Measurements from ENCODE around the gene P2RX7.
"Not testable (repeated sequence)": the region's sequence is repeated elsewhere in the genome, so short reads cannot be mapped to it uniquely, and the experiment has no call there.

Gene P2RX7

DNA sequence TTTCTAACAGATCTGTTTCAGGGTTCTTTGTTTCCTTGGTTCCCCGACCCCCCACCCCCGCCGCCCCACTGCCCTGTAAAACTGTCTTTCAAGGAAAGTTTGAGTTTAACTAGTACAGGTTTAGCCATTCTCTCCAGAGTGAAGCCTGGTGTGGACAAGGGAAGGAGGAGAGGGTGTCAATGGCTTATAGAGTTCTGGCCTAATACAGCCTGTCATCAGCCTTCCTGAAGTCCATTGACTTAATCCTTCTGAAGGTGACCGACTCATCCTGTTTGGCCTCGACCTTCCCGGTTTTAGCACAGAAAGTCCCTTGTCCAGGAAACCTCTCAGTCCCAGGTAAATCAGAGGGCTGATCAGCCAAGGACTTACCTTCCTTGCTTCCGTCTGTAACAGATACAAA lies 66.3 kb downstream of the P2RX7 start:
- Histone ChIP-seq H3K27ac (ENCODE audit: low read length) (no peak overlapping the region), H3K4me1 (ENCODE audit: control insufficient read depth in 1 of 2, insufficient read depth in 2 of 2, low read length in 2 of 2) (no peaks in the 10 kb centered on the region), H3K4me3 (ENCODE audit: low read depth in 1 of 2, low read length in 2 of 2) (no peak overlapping the region), H3K36me3 (ENCODE audit: control insufficient read depth in 1 of 2, insufficient read depth in 2 of 2, low read length in 2 of 2) (no peaks in the 10 kb centered on the region), H3K27me3 (ENCODE audit: low read depth, low read length) (no peaks in the 10 kb centered on the region), H3K9me3 (ENCODE audit: control insufficient read depth in 1 of 2, low read length in 2 of 2) (no peaks in the 10 kb centered on the region)

DNA sequence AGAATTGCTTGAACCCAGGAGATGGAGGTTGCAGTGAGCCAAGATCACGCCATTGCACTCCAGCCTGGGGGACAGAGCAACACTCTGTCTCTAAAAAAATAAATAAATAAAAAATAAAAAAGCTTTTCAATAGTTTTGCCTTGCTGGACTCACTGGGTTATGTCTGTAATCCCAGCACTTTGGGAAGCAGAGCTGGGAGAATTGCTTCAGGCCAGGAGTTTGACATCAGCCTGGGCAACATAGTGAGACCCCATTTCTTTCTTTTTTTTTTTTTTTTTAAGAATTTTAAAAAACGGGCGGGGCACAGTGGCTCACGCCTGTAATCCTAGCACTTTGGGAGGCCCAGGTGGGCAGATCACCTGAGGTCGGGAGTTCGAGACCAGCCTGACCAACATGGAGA lies 68.5 kb downstream of the P2RX7 start:
- not testable (repeated sequence) for H3K4me1 ChIP-seq (ENCODE audit: control insufficient read depth in 1 of 2, insufficient read depth in 2 of 2, low read length in 2 of 2); H3K36me3 ChIP-seq (ENCODE audit: control insufficient read depth in 1 of 2, insufficient read depth in 2 of 2, low read length in 2 of 2); H3K9me3 ChIP-seq (ENCODE audit: control insufficient read depth in 1 of 2, low read length in 2 of 2); H3K27ac ChIP-seq (ENCODE audit: low read length); H3K4me3 ChIP-seq (ENCODE audit: low read depth in 1 of 2, low read length in 2 of 2); H3K27me3 ChIP-seq (ENCODE audit: low read depth, low read length)

DNA sequence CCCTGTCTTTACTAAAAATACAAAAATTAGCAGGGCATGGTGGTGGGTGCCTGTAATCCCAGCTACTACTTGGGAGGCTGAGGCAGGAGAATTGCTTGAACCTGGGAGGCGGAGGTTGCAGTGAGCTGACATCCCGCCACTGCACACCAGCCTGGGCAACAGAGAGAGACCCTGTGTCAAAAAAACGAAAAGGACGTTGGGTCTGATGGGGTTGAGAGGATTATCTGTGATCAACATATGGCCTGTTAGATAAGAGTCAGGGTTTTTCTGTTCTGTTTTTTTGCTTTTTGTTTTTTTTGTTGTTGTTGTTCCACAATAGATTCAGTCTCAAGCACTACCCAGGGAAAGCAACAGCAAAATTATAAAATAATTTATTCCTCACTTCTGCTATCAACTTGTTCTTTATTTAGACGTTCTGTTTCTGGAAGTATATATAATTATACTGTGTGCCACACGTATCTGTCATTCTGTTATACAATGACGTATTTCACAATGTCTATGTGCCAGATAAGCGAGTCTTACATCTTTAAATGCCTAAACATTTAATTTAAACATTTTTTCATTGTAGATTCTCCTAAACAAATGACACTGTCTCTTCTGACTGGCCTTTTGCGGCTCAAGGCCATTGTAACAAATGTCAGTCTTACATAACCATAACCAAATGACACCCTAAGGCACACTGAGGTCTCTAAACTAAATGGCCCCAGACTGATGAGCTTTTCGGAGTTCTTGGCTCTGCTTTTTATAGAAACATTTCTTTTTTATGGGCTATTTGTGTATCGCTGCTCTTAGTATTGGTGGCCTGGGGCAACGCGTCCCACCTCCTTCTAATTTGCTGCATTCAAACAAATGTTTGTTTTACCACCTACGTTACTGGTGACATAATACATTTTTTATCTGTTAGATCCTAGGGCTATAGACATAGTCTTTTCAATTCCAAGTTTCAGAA lies 70.0 kb downstream of the P2RX7 start:
- Histone ChIP-seq H3K4me3 (ENCODE audit: low read depth in 1 of 2, low read length in 2 of 2) (no peak overlapping the region), H3K27me3 (ENCODE audit: low read depth, low read length) (no peaks in the 10 kb centered on the region), H3K36me3 (ENCODE audit: control insufficient read depth in 1 of 2, insufficient read depth in 2 of 2, low read length in 2 of 2) (no peaks in the 10 kb centered on the region), H3K27ac (ENCODE audit: low read length) (no peak overlapping the region), H3K9me3 (ENCODE audit: control insufficient read depth in 1 of 2, low read length in 2 of 2) (no peaks in the 10 kb centered on the region), H3K4me1 (ENCODE audit: control insufficient read depth in 1 of 2, insufficient read depth in 2 of 2, low read length in 2 of 2) (no peaks in the 10 kb centered on the region)

GRCh38 chr12:121203482-121203881 lies 70.8 kb downstream of the P2RX7 start:
- H3K4me3 ChIP-seq (ENCODE audit: low read depth in 1 of 2, low read length in 2 of 2) = no peak overlapping the region
- H3K4me1 ChIP-seq (ENCODE audit: control insufficient read depth in 1 of 2, insufficient read depth in 2 of 2, low read length in 2 of 2) = no peaks in the 10 kb centered on the region
- H3K36me3 ChIP-seq (ENCODE audit: control insufficient read depth in 1 of 2, insufficient read depth in 2 of 2, low read length in 2 of 2) = no peaks in the 10 kb centered on the region
- H3K27ac ChIP-seq (ENCODE audit: low read length) = no peak overlapping the region
- H3K9me3 ChIP-seq (ENCODE audit: control insufficient read depth in 1 of 2, low read length in 2 of 2) = no peaks in the 10 kb centered on the region
- H3K27me3 ChIP-seq (ENCODE audit: low read depth, low read length) = no peaks in the 10 kb centered on the region

GRCh38 chr12:121205491-121205890 lies 72.8 kb downstream of the P2RX7 start:
- no peaks in the 10 kb centered on the region for H3K36me3 ChIP-seq (ENCODE audit: control insufficient read depth in 1 of 2, insufficient read depth in 2 of 2, low read length in 2 of 2)
- no peaks in the 10 kb centered on the region for H3K9me3 ChIP-seq (ENCODE audit: control insufficient read depth in 1 of 2, low read length in 2 of 2)

GRCh38 chr12:121208571-121208970 lies 75.9 kb downstream of the P2RX7 start:
- H3K4me1 ChIP-seq (ENCODE audit: control insufficient read depth in 1 of 2, insufficient read depth in 2 of 2, low read length in 2 of 2); H3K4me3 ChIP-seq (ENCODE audit: low read depth in 1 of 2, low read length in 2 of 2); H3K9me3 ChIP-seq (ENCODE audit: control insufficient read depth in 1 of 2, low read length in 2 of 2); H3K27ac ChIP-seq (ENCODE audit: low read length); H3K27me3 ChIP-seq (ENCODE audit: low read depth, low read length); H3K36me3 ChIP-seq (ENCODE audit: control insufficient read depth in 1 of 2, insufficient read depth in 2 of 2, low read length in 2 of 2): not testable (repeated sequence)

More at GRCh38 chr12:121205491-121205890, 72.8 kb downstream of the P2RX7 start:
- Histone ChIP-seq H3K27me3 (ENCODE audit: low read depth, low read length) (no peaks in the 10 kb centered on the region), H3K4me1 (ENCODE audit: control insufficient read depth in 1 of 2, insufficient read depth in 2 of 2, low read length in 2 of 2) (peaks cover 0 to 7% of the 10 kb centered on the region in 2 donors), H3K4me3 (ENCODE audit: low read depth in 1 of 2, low read length in 2 of 2) (no peak overlapping the region), H3K27ac (ENCODE audit: low read length) (no peak overlapping the region)

GRCh38 chr12:121209221-121209620 lies 76.5 kb downstream of the P2RX7 start:
- H3K27ac ChIP-seq (ENCODE audit: low read length) = no peak overlapping the region
- H3K4me1 ChIP-seq (ENCODE audit: control insufficient read depth in 1 of 2, insufficient read depth in 2 of 2, low read length in 2 of 2) = peaks cover 0 to 7% of the 10 kb centered on the region in 2 donors
- no peaks in the 10 kb centered on the region for H3K36me3 ChIP-seq (ENCODE audit: control insufficient read depth in 1 of 2, insufficient read depth in 2 of 2, low read length in 2 of 2)
- no peaks in the 10 kb centered on the region for H3K9me3 ChIP-seq (ENCODE audit: control insufficient read depth in 1 of 2, low read length in 2 of 2)
- H3K27me3 ChIP-seq (ENCODE audit: low read depth, low read length) = no peaks in the 10 kb centered on the region
- H3K4me3 ChIP-seq (ENCODE audit: low read depth in 1 of 2, low read length in 2 of 2) = peak overlapping the region in 1 of 2 donors; percentile 71

DNA sequence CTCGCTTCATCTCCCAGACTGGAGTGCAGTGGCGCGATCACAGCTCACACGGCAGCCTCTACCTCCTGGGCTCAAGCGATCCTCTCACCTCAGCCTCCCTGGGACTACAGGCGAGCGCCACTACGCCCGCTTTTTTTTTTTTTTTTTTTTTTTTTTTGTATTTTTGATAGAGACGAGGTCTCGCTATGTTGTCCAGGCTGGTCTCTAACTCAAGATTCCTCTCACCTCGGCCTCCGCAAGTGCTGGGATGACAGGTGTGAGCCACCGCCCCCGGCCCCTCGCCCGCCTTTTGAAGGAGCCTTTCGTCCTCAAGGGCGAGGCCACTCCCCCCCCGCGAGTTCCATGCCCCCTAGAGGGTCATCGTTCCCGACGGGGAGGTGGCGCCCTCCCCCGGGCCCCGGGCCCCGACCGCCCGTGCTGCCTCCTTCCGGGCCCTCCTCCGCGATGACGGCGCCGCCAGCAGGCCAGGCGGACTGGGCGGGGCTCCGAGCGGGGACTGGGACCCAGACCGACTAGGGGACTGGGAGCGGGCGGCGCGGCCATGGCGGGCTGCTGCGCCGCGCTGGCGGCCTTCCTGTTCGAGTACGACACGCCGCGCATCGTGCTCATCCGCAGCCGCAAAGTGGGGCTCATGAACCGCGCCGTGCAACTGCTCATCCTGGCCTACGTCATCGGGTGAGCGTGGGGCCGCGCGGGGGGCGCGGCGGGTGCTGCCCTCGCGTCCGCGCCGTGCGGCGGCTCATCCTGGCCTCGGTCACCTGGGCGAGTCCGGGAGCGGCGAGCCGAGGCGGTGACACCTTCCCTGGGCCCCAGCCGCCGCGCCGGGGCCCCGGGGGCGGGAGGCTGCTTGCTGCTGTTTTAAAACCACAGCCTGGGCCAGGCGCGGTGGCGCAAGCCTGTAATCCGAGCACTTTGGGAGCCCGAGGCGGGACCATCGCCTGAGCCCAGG lies 77.2 kb downstream of the P2RX7 start, which contains the start of gene P2RX4:
TSS of gene P2RX4 (plus strand) at position 506 of the 949 bp plus-strand sequence. CDS start at position 542, 36 bp downstream.
- Histone ChIP-seq H3K27me3 (ENCODE audit: low read depth, low read length) (no peaks in the 10 kb centered on the region), H3K4me3 (ENCODE audit: low read depth in 1 of 2, low read length in 2 of 2) (peak within 1 kb of the TSS; percentile 70 to 71), H3K27ac (ENCODE audit: low read length) (peak within 1 kb of the TSS; percentile 80), H3K36me3 (ENCODE audit: control insufficient read depth in 1 of 2, insufficient read depth in 2 of 2, low read length in 2 of 2) (no peaks in the 10 kb centered on the region), H3K9me3 (ENCODE audit: control insufficient read depth in 1 of 2, low read length in 2 of 2) (no peaks in the 10 kb centered on the region), H3K4me1 (ENCODE audit: control insufficient read depth in 1 of 2, insufficient read depth in 2 of 2, low read length in 2 of 2) (peaks cover 0 to 13% of the 10 kb centered on the region in 2 donors)

DNA sequence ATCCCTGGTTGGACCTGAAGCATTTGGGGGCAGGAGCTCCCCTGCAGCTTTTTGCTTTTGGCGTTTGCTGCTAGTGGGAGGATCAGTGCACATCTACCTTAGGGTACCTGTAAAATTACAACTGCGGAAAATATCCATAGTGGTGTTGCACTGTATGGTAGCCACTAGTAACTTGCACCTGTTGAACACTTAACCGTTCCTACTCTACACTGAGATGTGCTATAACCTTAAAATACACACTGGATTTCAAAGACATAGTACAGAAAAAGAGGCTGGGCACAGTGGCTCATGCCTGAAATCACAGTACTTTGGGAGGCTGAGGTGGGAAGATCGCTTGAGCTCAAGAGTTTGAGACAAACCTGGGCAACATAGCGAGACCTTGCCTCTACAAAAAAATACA lies 80.2 kb downstream of the P2RX7 start:
- Histone ChIP-seq H3K4me1 (ENCODE audit: control insufficient read depth in 1 of 2, insufficient read depth in 2 of 2, low read length in 2 of 2) (peaks cover 0 to 17% of the 10 kb centered on the region in 2 donors), H3K9me3 (ENCODE audit: control insufficient read depth in 1 of 2, low read length in 2 of 2) (no peaks in the 10 kb centered on the region), H3K36me3 (ENCODE audit: control insufficient read depth in 1 of 2, insufficient read depth in 2 of 2, low read length in 2 of 2) (peaks cover 4 to 8% of the 10 kb centered on the region in 2 donors), H3K27ac (ENCODE audit: low read length) (no peak overlapping the region), H3K27me3 (ENCODE audit: low read depth, low read length) (no peaks in the 10 kb centered on the region), H3K4me3 (ENCODE audit: low read depth in 1 of 2, low read length in 2 of 2) (no peak overlapping the region)

DNA sequence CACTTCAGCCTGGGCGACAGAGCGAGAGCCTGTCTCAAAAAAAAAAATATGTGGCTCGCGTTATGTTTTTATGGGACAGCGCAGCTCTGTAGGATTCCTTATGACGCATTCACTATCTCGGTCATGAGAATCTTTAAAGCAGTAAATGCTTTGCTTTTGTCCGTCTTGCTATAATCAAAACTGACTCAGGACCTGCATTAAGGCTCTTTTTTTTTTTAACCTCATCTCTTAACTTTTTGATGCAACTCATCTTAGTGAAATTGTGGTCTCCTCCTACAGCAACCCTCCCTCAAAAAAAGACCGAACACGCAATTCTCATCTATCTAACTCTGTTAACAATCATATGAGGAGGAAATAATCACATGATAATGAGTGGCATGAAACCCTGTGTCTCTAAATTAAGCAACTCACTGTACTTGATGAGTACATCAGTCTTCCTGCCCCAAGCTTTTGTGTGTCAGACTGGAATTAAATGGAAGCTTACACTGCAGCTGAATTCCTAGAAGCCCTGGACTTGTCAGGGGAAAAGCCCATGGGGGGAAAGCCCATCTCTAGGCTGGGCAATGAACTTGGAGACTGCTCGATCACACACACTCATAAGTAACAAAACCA lies 81.6 kb downstream of the P2RX7 start:
- peaks cover 0 to 17% of the 10 kb centered on the region in 2 donors for H3K4me1 ChIP-seq (ENCODE audit: control insufficient read depth in 1 of 2, insufficient read depth in 2 of 2, low read length in 2 of 2)
- peaks cover 4 to 10% of the 10 kb centered on the region in 2 donors for H3K36me3 ChIP-seq (ENCODE audit: control insufficient read depth in 1 of 2, insufficient read depth in 2 of 2, low read length in 2 of 2)
- no peaks in the 10 kb centered on the region for H3K27me3 ChIP-seq (ENCODE audit: low read depth, low read length)
- H3K4me3 ChIP-seq (ENCODE audit: low read depth in 1 of 2, low read length in 2 of 2) = no peak overlapping the region
- peak overlapping the region; percentile 52 for H3K27ac ChIP-seq (ENCODE audit: low read length)
- H3K9me3 ChIP-seq (ENCODE audit: control insufficient read depth in 1 of 2, low read length in 2 of 2) = no peaks in the 10 kb centered on the region

Measured in muscle layer of duodenum (tissue), 2 donors.